Stomach (tissue), 9 donors: ENCODE results near the gene RAMACL. TPM values are rescaled to one million over a fixed set of nuclear protein-coding genes. Genes with fewer than 3 reads are reported as not detected.

ENCODE experiments used
- DNase-seq, 2 donors: peaks; one replicate each; pipeline versions ENCODE4 v3.0.0 to v3.0.0-alpha.2; 2013 to 2019
- H3K27ac ChIP-seq, 5 donors: fragments of 200-600 bp in 4 of 5; sonication (generic) in 4 of 5; one replicate each; pipeline ENCODE4 v1.5.1; 2013 to 2019; ENCODE audit warnings: mild to moderate bottlenecking in 1 of 5, moderate library complexity in 1 of 5
- H3K27me3 ChIP-seq, 3 donors: fragments of 200-600 bp; sonication (generic); one replicate each; pipeline ENCODE4 v1.5.1; 2017 to 2019; ENCODE audit warnings: mixed run types in 1 of 3
- H3K36me3 ChIP-seq, 4 donors: fragments of 200-600 bp; sonication (generic); 1 replicate in 3 of 4; 2 replicates in 1 of 4; pipeline ENCODE4 v1.5.1; 2016 to 2019
- H3K4me1 ChIP-seq, 4 donors: fragments of 200-600 bp; sonication (generic); one replicate each; pipeline ENCODE4 v1.5.1; 2016 to 2019
- H3K4me3 ChIP-seq, 4 donors: fragments of 200-600 bp; sonication (generic) in 3 of 4; one replicate each; pipeline ENCODE4 v1.5.1; 2016 to 2019; ENCODE audit warnings: mild to moderate bottlenecking in 1 of 4
- H3K9me3 ChIP-seq, 4 donors: fragments of 200-600 bp; sonication (generic); one replicate each; pipeline ENCODE4 v1.5.1; 2016 to 2019
- CTCF ChIP-seq, 7 experiments: fragments of 450-650 bp in 4 of 7; fragments of 200-600 bp in 3 of 7; sonication (generic) in 3 of 7; IDR thresholded peaks; one replicate each; pipeline ENCODE4 v1.5.1; 2016 to 2019; ENCODE audit warnings: antibody characterized with exemption in 7 of 7, control low read depth in 2 of 7, mild to moderate bottlenecking in 1 of 7
- EP300 ChIP-seq: sonication (generic); formaldehyde crosslinking; IDR thresholded peaks from one replicate; pipeline ENCODE4 v1.6.1; 2017; ENCODE audit warnings: antibody characterized with exemption
- POLR2A ChIP-seq, 4 donors: fragments of 450-650 bp; IDR thresholded peaks; one replicate each; pipeline ENCODE4 v1.6.1; 2016; ENCODE audit warnings: antibody characterized with exemption in 4 of 4, control low read depth in 2 of 4, mild to moderate bottlenecking in 1 of 4, moderate library complexity in 1 of 4
- POLR2AphosphoS5 ChIP-seq, 3 donors: sonication (generic); formaldehyde crosslinking; IDR thresholded peaks; one replicate each; pipeline ENCODE4 v1.6.1; 2016; ENCODE audit warnings: antibody characterized with exemption in 3 of 3
- WGBS, 5 donors: extraction: QIAGEN DNeasy Blood & Tissue Kit in 3 of 5; methylation state at CpG; one replicate each; pipeline versions ENCODE4 v1.1.5 to v1.1.7; 2013 to 2018; 5-methylcytosine and 5-hydroxymethylcytosine counted together
- intact Hi-C: fragments of 100-400 bp; cut with DNase I; formaldehyde crosslinking; loops from one replicate; pipeline ENCODE4 v1.15.1; 2023; ENCODE audit warnings: low total_unique reads
- polyA plus RNA-seq, 3 donors: library from polyadenylated mRNA; stranded (reverse); fragments of 200-250 nt; gene quantifications; one replicate each; pipeline ENCODE4 v1.2.3, GENCODE V29; 2013
- total RNA-seq, 5 donors: library from RNA; depleted of rRNA; stranded (reverse); fragments of >200 nt; gene quantifications; one replicate each; pipeline versions ENCODE4 v1.1.0 to v1.2.3, GENCODE V29; 2014 to 2016
- donor health status: healthy with polysubstance abuse.
- donor health status: Bipolar disorder and iron deficiency.
- donor health status: healthy.

Gene RAMACL
- total and polyA plus RNA-seq, 8 donors, result 0.25 to 9.0 (median 3.5) TPM; not detected in 3

GRCh38 chr6:166633732-166634535, 47.5 kb upstream of the RAMACL start:
- Histone ChIP-seq H3K36me3 (no peaks in the 10 kb centered on the region), H3K9me3 (no peaks in the 10 kb centered on the region), H3K27me3 (no peaks in the 10 kb centered on the region), H3K4me3 (no peak overlapping the region), H3K27ac (peak overlapping the region in 1 of 5 donors; percentile 17), H3K4me1 (peaks cover under 1 to 16% (median 11%) of the 10 kb centered on the region in 4 donors)
- peak in 1 of 2 donors; percentile 44 for DNase-seq
- WGBS, 5 donors, result 74 to 83% (median 78%) methylated on average over 26 of the region's 26 CpGs
- peak in 1 of 3 donors; percentile 50 for TF ChIP-seq POLR2AphosphoS5 (IDR thresholded peaks at IDR 0.05)
- no peak for TF ChIP-seq CTCF (IDR thresholded peaks at IDR 0.05)
- intact Hi-C loops, result no loop called here

GRCh38 chr6:166632731-166633130, 46.3 kb upstream of the RAMACL start:
- whole genome bisulfite sequencing, 5 donors, result 93 to 95% (median 94%) methylated on average over 11 of the region's 11 CpGs
- no peaks in the 10 kb centered on the region for H3K36me3 ChIP-seq

GRCh38 chr6:166630462-166630861, 44.0 kb upstream of the RAMACL start:
- Histone ChIP-seq H3K27ac (no peak overlapping the region), H3K36me3 (no peaks in the 10 kb centered on the region), H3K4me1 (peaks cover 9 to 25% (median 22%) of the 10 kb centered on the region in 4 donors), H3K4me3 (no peak overlapping the region), H3K9me3 (no peaks in the 10 kb centered on the region), H3K27me3 (no peaks in the 10 kb centered on the region)
- TF ChIP-seq CTCF (IDR thresholded peaks at IDR 0.05), result no peak
- TF ChIP-seq EP300, result no peak
- TF ChIP-seq POLR2A (IDR thresholded peaks at IDR 0.05), result no peak
- TF ChIP-seq POLR2AphosphoS5 (IDR thresholded peaks at IDR 0.05), result no peak
- WGBS, 5 donors, result 71 to 84% (median 81%) methylated on average over 6 of the region's 6 CpGs
- DNase-seq, result no peak
- intact Hi-C loops, result no loop called here

More at GRCh38 chr6:166632731-166633130, 46.3 kb upstream of the RAMACL start:
- H3K27me3 ChIP-seq, result no peaks in the 10 kb centered on the region
- TF ChIP-seq POLR2AphosphoS5 (IDR thresholded peaks at IDR 0.05) (no peak), POLR2A (IDR thresholded peaks at IDR 0.05) (no peak), CTCF (IDR thresholded peaks at IDR 0.05) (no peak), EP300 (no peak)
- DNase-seq, result no peak
- peaks cover 4 to 27% (median 22%) of the 10 kb centered on the region in 4 donors for H3K4me1 ChIP-seq
- no peak overlapping the region for H3K4me3 ChIP-seq
- no peaks in the 10 kb centered on the region for H3K9me3 ChIP-seq
- intact Hi-C loops, result no loop called here
- no peak overlapping the region for H3K27ac ChIP-seq

GRCh38 chr6:166629628-166630027, 43.1 kb upstream of the RAMACL start:
- Histone ChIP-seq H3K4me3 (no peak overlapping the region), H3K36me3 (no peaks in the 10 kb centered on the region), H3K27me3 (no peaks in the 10 kb centered on the region), H3K27ac (no peak overlapping the region), H3K9me3 (no peaks in the 10 kb centered on the region), H3K4me1 (peaks cover 17 to 33% (median 28%) of the 10 kb centered on the region in 4 donors)
- no peak for DNase-seq
- WGBS, 5 donors, result 75 to 88% (median 85%) methylated on average over 5 of the region's 5 CpGs
- TF ChIP-seq POLR2A (IDR thresholded peaks at IDR 0.05), result no peak
- TF ChIP-seq CTCF (IDR thresholded peaks at IDR 0.05), result no peak
- TF ChIP-seq EP300, result no peak
- no peak for TF ChIP-seq POLR2AphosphoS5 (IDR thresholded peaks at IDR 0.05)
- intact Hi-C loops, result no loop called here
